Limb (tissue), 2 donors: ENCODE measurements around the gene MRPS26.
"Not testable (repeated sequence)": the region's sequence is repeated elsewhere in the genome, so short reads cannot be mapped to it uniquely, and the experiment has no call there.

Experiments used
- DNase-seq, 2 donors: peaks; one replicate each; pipeline ENCODE4 v3.0.0-alpha.2; 2016; ENCODE audit errors: extremely low spot score in 2 of 2

MRPS26 gene

DNA sequence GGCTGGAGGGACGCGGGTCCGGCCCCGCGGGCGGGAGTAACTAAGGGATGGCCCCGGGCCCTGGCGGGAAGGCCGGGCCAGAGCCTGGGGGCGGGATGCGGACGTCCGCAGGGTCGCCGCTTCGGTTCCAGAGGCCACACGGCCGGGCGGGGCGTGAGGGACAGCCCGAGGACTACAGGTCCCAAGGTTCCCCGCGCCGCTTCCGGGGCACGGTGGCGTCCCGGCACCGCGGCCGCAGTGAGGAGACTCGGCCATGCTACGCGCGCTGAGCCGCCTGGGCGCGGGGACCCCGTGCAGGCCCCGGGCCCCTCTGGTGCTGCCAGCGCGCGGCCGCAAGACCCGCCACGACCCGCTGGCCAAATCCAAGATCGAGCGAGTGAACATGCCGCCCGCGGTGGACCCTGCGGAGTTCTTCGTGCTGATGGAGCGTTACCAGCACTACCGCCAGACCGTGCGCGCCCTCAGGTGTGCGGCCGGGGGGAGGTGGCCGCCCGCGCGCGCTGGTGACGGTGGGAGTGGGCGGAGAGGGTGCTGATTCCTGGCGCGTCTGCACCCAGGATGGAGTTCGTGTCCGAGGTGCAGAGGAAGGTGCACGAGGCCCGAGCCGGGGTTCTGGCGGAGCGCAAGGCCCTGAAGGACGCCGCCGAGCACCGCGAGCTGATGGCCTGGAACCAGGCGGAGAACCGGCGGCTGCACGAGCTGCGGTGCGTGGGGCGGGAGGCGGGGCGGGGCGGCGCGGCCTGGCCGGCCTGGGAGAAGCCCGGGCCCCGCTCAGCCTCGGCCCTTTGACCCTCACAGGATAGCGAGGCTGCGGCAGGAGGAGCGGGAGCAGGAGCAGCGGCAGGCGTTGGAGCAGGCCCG lies at the start of gene MRPS26:
Gene MRPS26, plus strand, starts transcription at position 237 of the 861 bp plus-strand sequence. Its CDS starts 17 bp downstream, at position 254.
- peak; percentile 83 to 91 for DNase-seq

DNA sequence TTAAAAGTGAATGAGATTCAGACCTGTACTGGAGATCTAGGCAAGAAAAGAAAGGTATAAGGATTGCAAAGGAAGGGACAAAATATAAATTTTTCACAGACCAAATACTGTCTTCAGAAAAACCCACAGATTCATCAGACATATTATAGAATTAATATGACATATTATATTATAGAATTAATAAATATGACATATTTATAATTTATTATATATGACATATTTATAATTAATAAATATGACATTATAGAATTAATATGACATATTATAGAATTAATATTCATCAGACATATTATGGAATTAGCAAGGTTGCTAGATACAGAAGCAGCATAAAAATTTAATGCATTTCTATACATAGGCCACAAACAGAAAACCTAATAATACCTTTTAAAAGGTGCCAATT lies 47.1 kb upstream of the MRPS26 start:
- no peak for DNase-seq

- DNase-seq: peak in 1 of 2 donors; percentile 76
These were observed 44.9 kb upstream of the MRPS26 start for GRCh38 chr20:3000852-3001523.

- DNase-seq: no peak
These were observed 42.4 kb upstream of the MRPS26 start for GRCh38 chr20:3003416-3003815.

DNA sequence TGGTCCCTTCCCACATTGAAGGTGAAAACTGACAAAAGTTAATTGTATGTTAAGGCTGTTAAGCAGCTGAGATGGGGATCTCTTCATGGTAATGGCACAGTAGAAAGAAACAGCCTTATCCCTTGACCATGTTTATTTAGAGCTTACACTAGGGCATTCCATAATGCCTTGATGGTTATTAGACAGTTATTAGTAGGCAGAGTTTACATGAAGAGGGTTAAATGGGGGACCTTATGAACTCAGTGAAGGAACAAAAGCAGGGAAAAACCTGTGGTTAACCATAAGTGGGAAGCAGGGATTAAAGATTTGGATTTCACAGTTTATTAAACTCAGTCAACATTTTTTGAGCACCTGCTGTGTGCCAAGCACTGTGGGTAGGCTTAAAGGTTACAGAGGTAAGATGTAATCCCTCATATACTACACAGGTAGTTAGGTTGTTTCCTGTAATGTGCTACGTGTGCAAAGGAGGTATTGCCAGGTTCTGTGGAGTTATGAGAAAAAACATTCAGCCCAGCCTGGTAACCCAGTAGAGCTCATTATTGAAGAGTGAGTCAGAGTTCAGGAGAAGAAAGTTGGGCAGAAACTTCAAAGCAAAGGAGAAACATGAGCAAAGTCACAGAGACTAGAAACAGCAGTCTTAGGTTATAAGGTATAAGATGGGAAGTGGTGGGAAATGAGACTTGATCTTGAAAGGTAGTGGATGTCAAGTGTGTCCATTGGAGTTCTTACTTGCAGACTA lies 34.7 kb upstream of the MRPS26 start:
- no peak for DNase-seq

- DNase-seq: no peak
These were observed 34.1 kb upstream of the MRPS26 start for GRCh38 chr20:3011752-3012151.

DNA sequence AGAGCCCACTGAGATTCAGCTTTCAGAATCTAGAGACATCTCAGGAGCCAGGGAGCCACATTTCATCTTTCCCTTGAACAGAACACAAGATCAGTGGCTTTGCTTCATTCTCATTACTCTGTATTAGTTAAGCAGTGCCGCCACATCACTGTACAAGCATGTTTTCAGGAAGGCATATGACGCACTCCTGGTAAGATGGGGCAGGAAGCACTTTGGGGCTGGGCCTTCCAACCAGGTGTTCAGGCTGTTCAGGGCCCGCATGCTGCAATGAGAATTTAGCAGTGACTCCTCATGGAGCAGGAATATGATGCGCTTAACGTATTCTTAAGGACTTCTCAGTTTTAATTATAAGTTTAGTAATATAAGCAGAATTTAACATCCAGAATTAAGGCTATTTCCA lies 32.1 kb upstream of the MRPS26 start:
- no peak for DNase-seq

GRCh38 chr20:3014179-3014578 lies 31.7 kb upstream of the MRPS26 start:
- no peak for DNase-seq

- DNase-seq: no peak
These were observed 31.2 kb upstream of the MRPS26 start for GRCh38 chr20:3014662-3015061.

- not testable (repeated sequence) for DNase-seq
These were observed 30.6 kb upstream of the MRPS26 start for GRCh38 chr20:3015302-3015701.

DNA sequence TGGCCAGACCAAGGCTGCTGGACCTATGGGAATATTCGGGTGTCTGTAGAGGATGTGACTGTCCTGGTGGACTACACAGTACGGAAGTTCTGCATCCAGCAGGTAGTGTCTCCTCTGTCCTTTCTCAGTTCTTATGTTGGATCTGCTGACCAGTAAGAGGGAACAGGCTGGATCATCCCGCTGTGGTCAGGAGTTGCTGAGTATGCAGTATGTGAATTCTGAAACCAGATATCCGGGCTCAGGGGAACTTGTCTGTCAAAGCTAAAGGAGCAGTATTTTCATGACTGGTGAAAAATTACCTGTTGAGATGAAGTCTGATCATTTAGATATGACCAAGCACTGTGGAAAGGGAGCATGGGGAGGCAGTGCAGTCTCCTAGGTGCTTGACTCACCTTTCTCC lies 24.5 kb upstream of the MRPS26 start:
- no peak for DNase-seq

DNA sequence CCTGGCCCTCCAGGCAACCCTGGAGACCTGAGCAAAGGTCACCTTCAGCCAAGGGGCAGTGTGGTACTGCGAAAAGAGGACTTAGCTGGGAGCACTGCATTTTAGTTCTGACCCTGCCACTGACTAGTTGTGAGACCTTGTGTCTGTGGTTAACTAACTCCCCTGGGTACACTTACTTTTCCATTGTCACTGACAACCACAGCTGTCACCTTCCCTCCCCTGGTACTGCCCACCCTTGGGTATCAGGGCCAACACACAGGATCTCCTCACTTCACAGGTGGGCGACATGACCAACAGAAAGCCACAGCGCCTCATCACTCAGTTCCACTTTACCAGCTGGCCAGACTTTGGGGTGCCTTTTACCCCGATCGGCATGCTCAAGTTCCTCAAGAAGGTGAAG lies 24.1 kb upstream of the MRPS26 start:
- DNase-seq: no peak

- not testable (repeated sequence) for DNase-seq
These were observed 23.0 kb upstream of the MRPS26 start for GRCh38 chr20:3022559-3023490.

DNA sequence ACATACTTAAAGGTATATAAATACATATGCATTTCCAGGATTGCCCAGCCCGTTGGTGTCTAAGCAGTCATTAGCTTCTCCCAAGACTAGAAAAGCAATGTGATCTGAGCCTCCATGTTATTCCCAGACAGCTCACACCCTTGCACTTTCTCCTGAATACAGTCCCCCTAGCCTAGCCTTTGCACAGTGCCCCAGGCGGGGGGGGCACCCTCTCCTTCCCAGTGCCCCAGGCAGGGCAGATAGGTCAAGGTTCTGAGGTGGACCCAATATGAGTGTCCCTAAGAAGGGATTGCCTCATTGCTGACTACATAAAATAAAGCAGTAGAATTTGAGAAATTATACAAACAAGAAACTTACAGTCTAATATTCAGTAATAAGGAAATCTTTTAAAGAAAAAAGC lies 17.9 kb upstream of the MRPS26 start:
- DNase-seq: no peak

DNA sequence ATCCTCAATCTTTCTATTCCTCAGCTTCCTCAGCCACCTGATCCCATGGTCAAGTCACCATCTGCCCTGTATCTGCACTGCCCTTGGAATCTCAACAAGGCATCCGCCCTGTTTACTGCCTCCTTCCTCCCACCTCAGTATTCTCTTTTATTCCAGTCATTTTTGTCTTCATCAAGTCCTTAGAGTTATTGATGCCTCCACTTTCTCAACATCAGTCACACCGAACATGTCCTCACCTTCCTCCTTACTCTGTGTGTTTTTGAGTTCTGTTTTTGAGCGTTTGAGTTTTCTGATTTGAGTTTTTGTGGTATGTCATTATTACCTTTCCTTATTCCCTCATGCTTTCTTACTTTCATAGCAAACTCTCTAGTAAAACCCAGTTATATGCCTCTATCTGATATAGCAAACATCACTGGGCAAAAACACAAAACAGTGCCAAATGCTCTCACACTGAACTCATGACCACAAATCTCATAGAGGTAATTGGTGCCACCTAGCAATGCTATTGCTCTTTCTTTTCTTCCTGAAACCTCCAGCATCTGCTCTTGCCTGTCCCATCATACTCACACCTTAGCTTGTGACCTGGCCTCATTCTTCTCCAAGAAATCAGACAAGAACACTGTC lies 14.2 kb upstream of the MRPS26 start:
- DNase-seq: no peak

GRCh38 chr20:3032624-3033023 lies 13.2 kb upstream of the MRPS26 start:
- DNase-seq: no peak

DNA sequence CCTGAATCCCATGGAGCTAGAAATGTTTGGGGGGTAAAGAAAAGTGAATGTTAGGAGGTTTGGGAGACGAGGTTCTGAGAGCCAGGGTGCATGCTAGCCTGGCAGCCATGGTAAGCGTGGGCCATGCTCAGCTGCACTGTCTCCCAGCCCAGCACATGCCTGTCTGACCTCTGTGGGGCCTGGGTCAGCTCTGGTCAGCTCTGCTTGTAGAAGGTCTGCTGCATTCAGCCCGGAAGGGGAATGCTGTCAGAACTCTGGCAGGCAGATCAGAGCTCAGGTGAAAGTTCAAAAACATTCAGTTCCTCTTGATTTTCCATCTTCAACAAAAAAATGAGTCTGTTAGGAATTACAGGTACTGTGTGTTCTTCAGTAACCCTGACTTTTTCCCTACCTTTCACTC lies 8.2 kb upstream of the MRPS26 start:
- DNase-seq: no peak

DNA sequence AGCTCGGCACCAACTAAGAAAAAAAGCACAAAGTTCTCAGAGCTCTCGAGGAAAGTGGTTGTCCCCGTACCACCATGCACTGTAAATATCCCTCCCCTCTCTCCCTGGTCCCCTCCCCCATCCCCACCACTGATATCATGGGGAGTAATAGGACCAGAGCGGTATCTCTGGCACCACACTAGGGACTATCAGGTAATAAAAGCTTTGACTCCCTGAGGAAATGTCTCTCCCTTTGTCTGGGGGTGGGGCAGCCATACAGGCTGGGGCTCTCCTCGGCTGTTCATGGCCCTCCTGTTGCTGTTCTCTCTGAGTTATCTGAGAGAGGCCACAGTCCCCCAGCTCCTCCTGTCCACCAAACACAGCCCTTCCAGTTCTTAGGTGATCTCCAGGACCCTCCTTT lies 7.4 kb upstream of the MRPS26 start:
- no peak for DNase-seq

DNA sequence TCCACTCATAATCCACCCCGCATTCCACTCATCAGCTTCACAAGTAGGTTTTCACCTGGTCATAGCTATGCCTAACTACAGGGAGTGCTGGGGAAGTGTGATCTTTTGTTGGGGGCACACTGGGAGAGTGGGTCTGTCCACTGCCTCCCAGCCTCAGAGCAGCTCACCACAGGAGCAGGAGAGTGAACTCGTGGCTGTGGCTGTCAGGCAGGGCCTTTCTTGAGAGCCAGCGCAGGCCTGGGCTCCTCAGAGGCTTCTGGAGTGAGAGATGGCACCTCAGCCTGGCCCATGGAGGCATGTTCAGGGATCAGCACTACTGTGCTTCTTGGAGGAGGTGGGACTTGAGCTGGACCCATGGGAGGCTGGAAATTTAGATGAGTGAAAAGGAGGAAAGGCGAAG lies 6.4 kb upstream of the MRPS26 start:
- DNase-seq: no peak

DNA sequence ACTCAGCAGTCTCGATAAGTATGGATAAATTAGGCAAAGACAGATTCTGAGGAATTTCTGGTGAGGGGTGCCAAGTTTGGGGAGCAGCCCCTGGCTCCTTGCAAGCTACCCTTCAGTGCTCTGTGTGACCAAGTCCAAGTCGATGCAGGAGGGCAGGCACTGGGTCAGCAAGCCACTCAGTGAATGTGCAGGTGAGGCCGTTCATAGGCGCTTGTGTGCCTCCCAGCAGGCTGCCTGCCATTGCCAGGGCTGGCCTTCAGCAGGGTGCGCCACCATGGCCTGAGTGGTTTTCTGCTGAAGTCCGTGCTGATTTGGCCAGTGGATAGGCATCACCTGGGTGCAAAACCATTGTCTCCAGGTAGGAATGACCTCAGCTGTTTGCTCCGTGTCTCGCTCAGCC lies 5.8 kb upstream of the MRPS26 start:
- no peak for DNase-seq
